Gastrocnemius medialis (tissue), 4 donors: ENCODE data around the gene PPP3CA. TPM values are rescaled to one million over a fixed set of nuclear protein-coding genes. Genes with fewer than 3 reads are reported as not detected.

Source experiments
- ATAC-seq, 2 donors: fragments of 150-250 bp; one replicate each; pipeline ENCODE4 v1.9.1; 2016
- DNase-seq, 2 donors: peaks; one replicate each; pipeline ENCODE4 v3.0.0-alpha.2; 2019
- H3K27ac ChIP-seq, 4 donors: fragments of 200-600 bp; sonication (generic); 1 replicate in 1 of 4; 2 replicates in 3 of 4; pipeline ENCODE4 v1.5.1; 2016 to 2018; ENCODE audit warnings: mild to moderate bottlenecking in 2 of 4, moderate library complexity in 1 of 4
- H3K27me3 ChIP-seq, 3 donors: fragments of 200-600 bp; sonication (generic) in 2 of 3; 1 replicate in 1 of 3; 2 replicates in 2 of 3; pipeline versions ENCODE4 v1.5.1 to v1.6.0; 2016 to 2019; ENCODE audit warnings: mild to moderate bottlenecking in 1 of 3, moderate library complexity in 1 of 3
- H3K36me3 ChIP-seq, 2 donors: fragments of 200-600 bp; sonication (generic) in 1 of 2; one replicate each; pipeline ENCODE4 v1.5.1; 2017 to 2018
- H3K4me1 ChIP-seq, 2 donors: fragments of 200-600 bp; sonication (generic) in 1 of 2; one replicate each; pipeline ENCODE4 v1.5.1; 2016 to 2017; ENCODE audit warnings: mild to moderate bottlenecking in 2 of 2
- H3K4me3 ChIP-seq, 4 donors: fragments of 200-600 bp; sonication (generic) in 3 of 4; 1 replicate in 1 of 4; 2 replicates in 3 of 4; pipeline ENCODE4 v1.5.1; 2016 to 2019; ENCODE audit warnings: mild to moderate bottlenecking in 2 of 4
- H3K9me3 ChIP-seq, 3 donors: fragments of 200-600 bp; sonication (generic) in 2 of 3; 1 replicate in 1 of 3; 2 replicates in 2 of 3; pipeline ENCODE4 v1.5.1; 2016 to 2019
- POLR2A ChIP-seq, 2 donors: fragments of 450-650 bp; IDR thresholded peaks; one replicate each; pipeline ENCODE4 v1.6.1; 2017; ENCODE audit warnings: antibody characterized with exemption in 2 of 2, mild to moderate bottlenecking in 2 of 2, moderate library complexity in 2 of 2
- in situ Hi-C, 4 donors: fragments of 200-750 bp; cut with MboI; loops; one replicate each; pipeline versions ENCODE4 v1.15.0 to v1.8.0; 2017; ENCODE audit warnings: low sequenced_read_pairs in 4 of 4
- intact Hi-C: fragments of 100-400 bp; cut with DNase I; formaldehyde crosslinking; loops from one replicate; pipeline ENCODE4 v1.15.1; 2023; ENCODE audit warnings: low total_unique reads
- total RNA-seq, 4 donors: library from RNA; depleted of rRNA; stranded (reverse); fragments of >200 nt; gene quantifications; one replicate each; pipeline versions ENCODE4 v1.1.0 to v1.2.3, GENCODE V29; 2016
- TF ChIP-seq, protein P1 (sequence below), 5 experiments: fragments of 450-650 bp in 3 of 5; fragments of 200-600 bp in 2 of 5; sonication (generic) in 2 of 5; IDR thresholded peaks in 4 of 5; conservative IDR thresholded peaks in 1 of 5; 1 replicate in 4 of 5; 2 replicates in 1 of 5; pipeline ENCODE4 v1.5.1; 2016 to 2019; ENCODE audit warnings: antibody characterized with exemption in 5 of 5, mild to moderate bottlenecking in 3 of 5, moderate library complexity in 3 of 5

Gene PPP3CA
- total RNA-seq, 4 donors from 2014 or later, result 25.1 to 30.3 (median 26.7) TPM

DNA sequence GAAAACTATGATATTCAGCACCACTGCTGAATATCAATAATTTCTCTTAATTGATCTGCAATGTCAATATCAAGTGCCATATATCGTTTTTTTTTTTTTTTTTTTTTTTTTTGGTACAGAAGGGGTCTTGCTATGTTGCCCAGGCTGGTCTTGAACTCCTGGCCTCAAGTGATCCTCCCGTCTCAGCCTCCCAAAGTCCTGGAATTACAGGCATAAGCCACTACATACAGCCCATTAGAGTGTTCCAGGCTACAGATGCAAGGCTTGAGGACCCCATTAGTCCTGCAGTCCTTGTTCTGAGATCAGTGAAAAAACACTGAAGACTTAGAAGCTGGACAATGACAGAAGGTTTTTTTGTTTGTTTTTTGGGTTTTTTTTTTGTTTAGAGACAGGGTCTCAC lies 48.3 kb downstream of the PPP3CA start:
- ATAC-seq (no peak), DNase-seq (no peak)
- intact Hi-C loops (no loop called here), in situ Hi-C loops (no loop called here)
- H3K27ac ChIP-seq, result no peak overlapping the region
- no peaks in the 10 kb centered on the region for H3K36me3 ChIP-seq
- no peaks in the 10 kb centered on the region for H3K9me3 ChIP-seq
- peaks cover 0 to 5% of the 10 kb centered on the region in 2 donors for H3K4me1 ChIP-seq
- H3K27me3 ChIP-seq, result no peaks in the 10 kb centered on the region
- TF ChIP-seq, protein P1, sequence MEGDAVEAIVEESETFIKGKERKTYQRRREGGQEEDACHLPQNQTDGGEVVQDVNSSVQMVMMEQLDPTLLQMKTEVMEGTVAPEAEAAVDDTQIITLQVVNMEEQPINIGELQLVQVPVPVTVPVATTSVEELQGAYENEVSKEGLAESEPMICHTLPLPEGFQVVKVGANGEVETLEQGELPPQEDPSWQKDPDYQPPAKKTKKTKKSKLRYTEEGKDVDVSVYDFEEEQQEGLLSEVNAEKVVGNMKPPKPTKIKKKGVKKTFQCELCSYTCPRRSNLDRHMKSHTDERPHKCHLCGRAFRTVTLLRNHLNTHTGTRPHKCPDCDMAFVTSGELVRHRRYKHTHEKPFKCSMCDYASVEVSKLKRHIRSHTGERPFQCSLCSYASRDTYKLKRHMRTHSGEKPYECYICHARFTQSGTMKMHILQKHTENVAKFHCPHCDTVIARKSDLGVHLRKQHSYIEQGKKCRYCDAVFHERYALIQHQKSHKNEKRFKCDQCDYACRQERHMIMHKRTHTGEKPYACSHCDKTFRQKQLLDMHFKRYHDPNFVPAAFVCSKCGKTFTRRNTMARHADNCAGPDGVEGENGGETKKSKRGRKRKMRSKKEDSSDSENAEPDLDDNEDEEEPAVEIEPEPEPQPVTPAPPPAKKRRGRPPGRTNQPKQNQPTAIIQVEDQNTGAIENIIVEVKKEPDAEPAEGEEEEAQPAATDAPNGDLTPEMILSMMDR (IDR thresholded peaks at IDR 0.05 in 4 of 5, conservative IDR thresholded peaks at IDR 0.05 in 1 of 5), result no peak
- no peak for TF ChIP-seq POLR2A (IDR thresholded peaks at IDR 0.05)
- H3K4me3 ChIP-seq, result no peak overlapping the region

DNA sequence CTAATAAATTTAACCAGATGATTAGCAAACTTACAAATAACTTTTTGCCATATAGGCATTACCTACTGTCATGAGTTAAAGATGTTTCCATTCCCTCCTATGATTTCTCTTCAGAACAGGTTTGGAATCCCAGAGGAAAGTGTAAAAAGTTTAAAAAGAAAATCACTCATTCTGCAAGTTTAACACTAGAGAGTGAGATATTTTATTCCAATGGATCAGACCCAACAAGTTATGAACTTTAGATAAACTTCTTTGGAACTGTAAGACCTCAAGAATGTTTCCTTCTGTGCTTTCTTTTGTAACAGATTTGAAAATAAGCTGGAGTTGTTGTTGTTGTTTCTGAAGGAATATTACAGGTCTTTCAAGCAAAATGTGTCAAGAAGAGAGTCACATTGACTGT lies 51.6 kb downstream of the PPP3CA start:
- TF ChIP-seq, protein P1 (IDR thresholded peaks at IDR 0.05 in 4 of 5, conservative IDR thresholded peaks at IDR 0.05 in 1 of 5), result no peak
- no peak for TF ChIP-seq POLR2A (IDR thresholded peaks at IDR 0.05)
- Histone ChIP-seq H3K9me3 (no peaks in the 10 kb centered on the region), H3K4me3 (no peak overlapping the region), H3K36me3 (no peaks in the 10 kb centered on the region), H3K27me3 (no peaks in the 10 kb centered on the region), H3K4me1 (peaks cover 10 to 19% of the 10 kb centered on the region in 2 donors), H3K27ac (no peak overlapping the region)
- in situ Hi-C loops, result no loop called here
- DNase-seq, result no peak
- ATAC-seq, result no peak
- intact Hi-C loops, result no loop called here

DNA sequence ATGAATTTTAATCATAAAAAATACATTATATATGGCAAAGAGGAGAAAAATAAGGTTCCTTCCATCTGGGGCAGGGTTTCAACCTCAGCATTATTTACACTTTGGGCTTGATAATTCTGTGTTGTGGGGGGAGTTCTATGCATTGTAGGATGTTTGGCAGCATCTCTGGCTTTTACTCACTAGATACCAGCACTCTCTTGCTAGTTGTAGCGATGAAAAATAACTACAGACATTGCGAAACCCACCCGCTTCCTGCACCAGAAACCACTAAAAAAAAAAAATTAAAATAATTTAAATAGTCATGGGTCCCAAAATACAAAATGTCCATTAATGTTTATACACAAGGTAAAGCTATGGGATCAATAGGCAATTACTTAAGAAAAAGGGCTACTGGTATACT lies 52.7 kb downstream of the PPP3CA start:
- Histone ChIP-seq H3K36me3 (no peaks in the 10 kb centered on the region), H3K9me3 (no peaks in the 10 kb centered on the region), H3K4me1 (peaks cover 16 to 28% of the 10 kb centered on the region in 2 donors), H3K27ac (no peak overlapping the region), H3K4me3 (no peak overlapping the region), H3K27me3 (no peaks in the 10 kb centered on the region)
- intact Hi-C loops, result no loop called here
- ATAC-seq (no peak), DNase-seq (no peak)
- in situ Hi-C loops, result no loop called here
- TF ChIP-seq POLR2A (IDR thresholded peaks at IDR 0.05), result no peak
- TF ChIP-seq, protein P1 (IDR thresholded peaks at IDR 0.05 in 4 of 5, conservative IDR thresholded peaks at IDR 0.05 in 1 of 5), result no peak

DNA sequence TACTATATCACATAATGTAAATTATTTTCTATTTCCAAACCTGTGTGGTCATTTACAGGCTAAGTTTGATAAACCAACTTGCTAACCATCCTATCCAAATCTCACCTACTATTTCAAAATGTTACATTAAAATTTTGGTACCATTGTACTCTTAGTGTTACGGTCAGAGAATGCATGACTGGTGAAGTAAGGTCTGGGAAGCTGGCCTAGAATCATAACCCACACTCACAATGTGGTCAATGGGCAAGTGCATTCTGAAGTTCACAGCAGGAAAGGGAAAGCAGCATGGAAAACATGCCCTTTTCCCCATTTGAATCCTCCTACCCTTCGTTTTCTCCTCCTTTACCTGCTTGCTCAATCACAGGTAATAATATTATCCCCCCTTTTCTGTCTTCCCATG lies 54.4 kb downstream of the PPP3CA start:
- TF ChIP-seq POLR2A (IDR thresholded peaks at IDR 0.05), result no peak
- TF ChIP-seq, protein P1 (IDR thresholded peaks at IDR 0.05 in 4 of 5, conservative IDR thresholded peaks at IDR 0.05 in 1 of 5), result no peak
- H3K9me3 ChIP-seq, result no peaks in the 10 kb centered on the region
- intact Hi-C loops (no loop called here), in situ Hi-C loops (no loop called here)
- DNase-seq (no peak), ATAC-seq (no peak)
- H3K36me3 ChIP-seq, result no peaks in the 10 kb centered on the region
- no peak overlapping the region for H3K4me3 ChIP-seq
- peaks cover 26 to 44% of the 10 kb centered on the region in 2 donors for H3K4me1 ChIP-seq
- no peak overlapping the region for H3K27ac ChIP-seq
- H3K27me3 ChIP-seq, result no peaks in the 10 kb centered on the region

DNA sequence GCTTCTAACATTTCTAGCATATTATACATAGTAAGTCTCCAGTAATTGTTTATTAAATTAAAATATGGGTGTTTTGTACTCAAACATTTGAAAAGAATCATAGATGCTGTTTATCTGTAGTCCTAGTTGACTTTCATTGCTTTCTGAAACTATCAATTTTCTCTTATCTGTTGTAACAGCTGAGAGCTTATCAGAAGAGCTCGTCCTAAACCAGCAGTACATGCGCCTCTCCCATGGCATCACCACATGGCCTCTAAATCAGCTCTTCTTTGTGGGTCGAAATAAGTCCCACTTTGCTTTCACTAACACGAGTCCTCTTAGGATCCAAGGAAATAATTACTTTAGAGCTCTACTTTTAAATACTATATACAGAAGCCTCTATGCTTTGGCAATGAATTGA lies 55.1 kb downstream of the PPP3CA start:
- in situ Hi-C loops, result no loop called here
- ATAC-seq (no peak), DNase-seq (no peak)
- no peaks in the 10 kb centered on the region for H3K9me3 ChIP-seq
- H3K4me1 ChIP-seq, result peaks cover 31 to 51% of the 10 kb centered on the region in 2 donors
- H3K36me3 ChIP-seq, result no peaks in the 10 kb centered on the region
- H3K4me3 ChIP-seq, result no peak overlapping the region
- no peak for TF ChIP-seq POLR2A (IDR thresholded peaks at IDR 0.05)
- no peaks in the 10 kb centered on the region for H3K27me3 ChIP-seq
- H3K27ac ChIP-seq, result no peak overlapping the region
- intact Hi-C loops, result no loop called here
